ENCODE results near the gene SIL1. TPM values are rescaled to one million over a fixed set of nuclear protein-coding genes. Genes with fewer than 3 reads are reported as not detected.
A peak's percentile ranks its signal among the peaks of the same experiment; 100 is the strongest.
"Not testable (repeated sequence)": the region's sequence is repeated elsewhere in the genome, so short reads cannot be mapped to it uniquely, and the experiment has no call there.

Gene SIL1
- total RNA-seq, 1 experiment from 2014 or later = 27.5 TPM

- DNase-seq (ENCODE audit: low read depth) = no peak
Observed at GRCh38 chr5:139177809-139178588, 20.2 kb downstream of the SIL1 start.

- DNase-seq (ENCODE audit: low read depth) = not testable (repeated sequence)
Observed at GRCh38 chr5:139177281-139177680, 20.9 kb downstream of the SIL1 start.

- DNase-seq (ENCODE audit: low read depth) = not testable (repeated sequence)
Observed at GRCh38 chr5:139174382-139174781, 23.8 kb downstream of the SIL1 start.

- DNase-seq (ENCODE audit: low read depth) = no peak
Observed at GRCh38 chr5:139171779-139172404, 26.3 kb downstream of the SIL1 start.

- no peak for DNase-seq (ENCODE audit: low read depth)
Observed at GRCh38 chr5:139167952-139168720, 30.0 kb downstream of the SIL1 start.

GRCh38 chr5:139167533-139167932 is 30.6 kb downstream of the SIL1 start:
- no peak for DNase-seq (ENCODE audit: low read depth)

- no peak for DNase-seq (ENCODE audit: low read depth)
Observed at GRCh38 chr5:139167063-139167462, 31.1 kb downstream of the SIL1 start.

- not testable (repeated sequence) for DNase-seq (ENCODE audit: low read depth)
Observed at GRCh38 chr5:139164897-139165296, 33.3 kb downstream of the SIL1 start.

GRCh38 chr5:139164020-139164419 is 34.1 kb downstream of the SIL1 start:
- DNase-seq (ENCODE audit: low read depth) = no peak

GRCh38 chr5:139162448-139162847 is 35.7 kb downstream of the SIL1 start:
- no peak for DNase-seq (ENCODE audit: low read depth)

GRCh38 chr5:139158791-139159190 is 39.4 kb downstream of the SIL1 start:
- DNase-seq (ENCODE audit: low read depth) = no peak

- DNase-seq (ENCODE audit: low read depth) = no peak
Observed at GRCh38 chr5:139157556-139157955, 40.6 kb downstream of the SIL1 start.

- DNase-seq (ENCODE audit: low read depth) = no peak
Observed at GRCh38 chr5:139156814-139157213, 41.4 kb downstream of the SIL1 start.

- no peak for DNase-seq (ENCODE audit: low read depth)
Observed at GRCh38 chr5:139155333-139155732, 42.8 kb downstream of the SIL1 start.

- no peak for DNase-seq (ENCODE audit: low read depth)
Observed at GRCh38 chr5:139151902-139152301, 46.3 kb downstream of the SIL1 start.

GRCh38 chr5:139150367-139150999 is 47.7 kb downstream of the SIL1 start:
- DNase-seq (ENCODE audit: low read depth) = no peak

- DNase-seq (ENCODE audit: low read depth) = no peak
Observed at GRCh38 chr5:139149477-139150199, 48.5 kb downstream of the SIL1 start.

GRCh38 chr5:139148986-139149385 is 49.2 kb downstream of the SIL1 start:
- DNase-seq (ENCODE audit: low read depth) = no peak

- DNase-seq (ENCODE audit: low read depth) = no peak
Observed at GRCh38 chr5:139148306-139148705, 49.9 kb downstream of the SIL1 start.

- DNase-seq (ENCODE audit: low read depth) = peak; percentile 71
Observed at GRCh38 chr5:139147483-139148087, 50.6 kb downstream of the SIL1 start.
